ENCODE measurements around the gene GOLGA6D.

GRCh38 chr15:75328493-75329314, 46.1 kb downstream of the GOLGA6D start:
- no peak for TF ChIP-seq CTCF (conservative IDR thresholded peaks at IDR 0.05; ENCODE audit: low read depth, low read length)
- no peak for TF ChIP-seq EZH2 (IDR thresholded peaks at IDR 0.05; ENCODE audit: low read length, unreplicated experiment)
- no peak for TF ChIP-seq EZH2phosphoT487 (IDR thresholded peaks at IDR 0.05; ENCODE audit: borderline replicate concordance, low read length)

All from PC-3 (cell line).